HG03135 (cell line): ENCODE data around the gene KCNAB1.
"Not testable (repeated sequence)": the region's sequence is repeated elsewhere in the genome, so short reads cannot be mapped to it uniquely, and the experiment has no call there.

Experiments
- ATAC-seq: cut with Tn5 transposase; IDR thresholded peaks from one replicate; pipeline ENCODE4 v1.9.1; 2021; ENCODE audit warnings: mild to moderate bottlenecking, moderate library complexity; ENCODE audit not compliant: unreplicated experiment

Gene KCNAB1

DNA sequence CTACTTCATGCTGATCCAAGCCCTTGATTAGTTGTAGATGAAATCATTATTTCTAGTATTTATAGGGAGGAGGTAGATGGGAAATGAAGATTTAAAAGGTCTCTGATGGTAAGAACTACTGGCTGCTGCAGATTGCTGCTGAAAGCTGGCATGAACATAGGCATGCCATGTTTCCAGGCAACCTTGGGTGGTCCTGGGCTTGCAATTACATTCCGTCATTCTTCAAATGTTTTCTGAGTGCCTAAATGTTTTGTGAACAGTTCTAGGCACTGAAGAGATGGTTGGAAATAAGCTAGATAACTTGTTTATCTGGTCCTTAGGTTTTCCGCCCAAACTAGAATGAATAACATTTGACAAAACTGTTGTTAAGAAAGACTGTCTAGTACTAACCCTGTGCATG, 95.8 kb downstream of the KCNAB1 start:
- ATAC-seq: no peak

DNA sequence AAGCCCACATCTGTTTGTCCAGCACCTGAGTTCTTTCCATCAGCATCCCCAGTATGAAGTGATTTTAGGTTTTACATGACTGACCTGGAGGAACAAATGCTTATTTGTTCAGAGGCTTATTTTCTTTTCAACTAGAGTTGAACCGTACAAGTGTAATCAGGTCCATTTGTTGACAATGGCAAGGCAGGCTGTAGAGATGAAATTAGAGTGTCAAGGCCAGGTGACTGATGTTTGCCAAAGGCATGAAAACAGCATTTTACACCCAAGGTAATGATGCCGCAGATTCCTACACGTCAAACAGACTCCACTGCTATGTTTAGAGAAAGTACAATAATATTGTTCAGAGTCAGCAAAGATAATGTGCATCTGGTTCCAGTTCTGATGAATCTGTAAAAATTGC, 96.5 kb downstream of the KCNAB1 start:
- no peak for ATAC-seq

- ATAC-seq: no peak
These were observed 97.4 kb downstream of the KCNAB1 start for GRCh38 chr3:156217674-156218352.

DNA sequence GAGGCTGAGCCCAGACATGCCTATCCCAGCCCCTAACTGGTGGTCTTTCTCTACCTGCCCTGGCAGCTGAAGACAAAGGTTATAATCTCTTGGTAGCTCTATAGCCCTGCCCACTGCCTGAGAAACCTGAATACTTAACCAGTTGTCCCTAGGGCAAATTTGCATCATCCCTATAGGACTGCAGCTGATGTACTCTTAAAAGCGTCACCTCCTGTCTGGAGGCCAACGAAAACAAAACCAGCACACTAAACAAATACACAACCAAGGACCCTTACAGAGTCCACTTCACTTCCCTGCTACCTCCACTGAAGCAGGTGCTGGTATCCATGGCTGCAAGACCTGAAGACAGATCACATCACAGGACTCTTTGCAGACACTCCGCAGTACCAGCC, 98.0 kb downstream of the KCNAB1 start:
- no peak for ATAC-seq

GRCh38 chr3:156222381-156222780, 102.0 kb downstream of the KCNAB1 start:
- not testable (repeated sequence) for ATAC-seq

GRCh38 chr3:156224046-156224445, 103.7 kb downstream of the KCNAB1 start:
- ATAC-seq: not testable (repeated sequence)

GRCh38 chr3:156226676-156227420, 106.5 kb downstream of the KCNAB1 start:
- no peak for ATAC-seq

DNA sequence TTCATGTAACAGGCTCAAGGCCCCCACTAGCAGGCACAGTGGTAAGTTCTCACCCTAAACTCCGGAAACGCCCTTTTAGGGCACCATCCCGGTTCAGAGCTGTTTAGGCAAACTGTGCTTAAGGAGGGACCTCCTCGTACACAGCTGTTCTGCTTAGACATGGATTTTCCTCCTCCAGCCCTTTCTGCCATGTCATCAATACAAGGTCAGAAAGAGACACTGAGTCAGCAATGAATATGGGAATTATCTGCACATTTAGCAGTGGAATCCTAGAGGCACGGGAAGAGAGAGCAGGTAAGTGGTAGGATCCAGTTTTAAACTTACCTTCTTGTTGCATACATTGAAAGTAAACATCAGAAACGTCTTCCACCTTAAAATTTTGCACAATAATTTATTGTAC, 107.3 kb downstream of the KCNAB1 start:
- ATAC-seq: no peak

DNA sequence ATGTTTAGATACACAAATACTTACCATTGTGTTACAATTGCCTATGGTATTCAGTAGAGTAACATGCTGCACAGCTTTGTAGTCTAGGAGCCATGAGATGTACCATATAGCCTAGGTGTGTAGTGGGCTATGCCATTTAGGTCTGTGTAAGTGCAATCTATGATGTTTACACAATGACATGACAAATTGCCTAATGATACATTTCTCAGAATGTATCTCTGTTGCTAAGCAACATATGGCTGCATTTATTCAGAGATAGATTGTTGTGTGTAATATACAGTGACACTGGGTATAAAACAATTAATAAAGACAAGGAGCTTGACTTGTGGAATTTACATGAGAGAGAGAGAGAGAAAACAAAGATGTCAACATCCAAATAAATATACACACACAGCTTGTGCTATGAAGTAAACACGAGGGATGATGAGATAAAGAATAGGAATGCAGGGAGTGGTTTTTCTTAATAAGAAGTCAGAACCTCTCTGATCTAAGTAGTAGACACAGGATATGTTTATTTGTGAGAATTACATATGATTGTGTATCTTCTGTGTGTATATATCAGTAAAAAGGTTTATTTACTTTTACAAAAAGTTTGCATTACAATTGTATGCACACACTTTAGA, 110.0 kb downstream of the KCNAB1 start:
- no peak for ATAC-seq

- ATAC-seq: not testable (repeated sequence)
These were observed 110.8 kb downstream of the KCNAB1 start for GRCh38 chr3:156231221-156231620.

GRCh38 chr3:156233876-156234275, 113.5 kb downstream of the KCNAB1 start:
- no peak for ATAC-seq

GRCh38 chr3:156236556-156237260, 116.3 kb downstream of the KCNAB1 start:
- ATAC-seq: no peak

DNA sequence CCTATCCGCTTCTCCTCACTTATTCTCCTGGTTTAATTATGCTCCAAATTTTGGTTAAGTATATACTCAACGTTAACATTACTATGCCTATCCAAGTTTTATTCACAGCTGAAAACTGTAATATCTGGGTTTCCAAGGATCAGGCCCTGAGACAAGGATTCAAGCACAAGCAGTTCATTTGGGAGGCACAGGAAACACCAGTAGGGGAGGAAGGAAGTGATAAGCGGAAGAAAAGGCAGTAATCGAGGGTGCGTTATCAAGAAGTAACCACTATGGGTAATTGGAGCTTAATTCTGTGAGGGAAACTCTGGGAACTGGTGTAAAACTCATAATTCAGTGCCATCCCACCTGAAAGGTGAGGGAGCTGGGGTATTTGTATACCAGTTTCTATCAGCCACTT, 120.3 kb downstream of the KCNAB1 start:
- ATAC-seq: no peak

- no peak for ATAC-seq
These were observed 126.8 kb downstream of the KCNAB1 start for GRCh38 chr3:156246961-156247725.

GRCh38 chr3:156250550-156250949, 130.2 kb downstream of the KCNAB1 start:
- ATAC-seq: no peak

GRCh38 chr3:156251424-156251823, 131.0 kb downstream of the KCNAB1 start:
- ATAC-seq: no peak

- ATAC-seq: no peak
These were observed 132.3 kb downstream of the KCNAB1 start for GRCh38 chr3:156252656-156253055.

DNA sequence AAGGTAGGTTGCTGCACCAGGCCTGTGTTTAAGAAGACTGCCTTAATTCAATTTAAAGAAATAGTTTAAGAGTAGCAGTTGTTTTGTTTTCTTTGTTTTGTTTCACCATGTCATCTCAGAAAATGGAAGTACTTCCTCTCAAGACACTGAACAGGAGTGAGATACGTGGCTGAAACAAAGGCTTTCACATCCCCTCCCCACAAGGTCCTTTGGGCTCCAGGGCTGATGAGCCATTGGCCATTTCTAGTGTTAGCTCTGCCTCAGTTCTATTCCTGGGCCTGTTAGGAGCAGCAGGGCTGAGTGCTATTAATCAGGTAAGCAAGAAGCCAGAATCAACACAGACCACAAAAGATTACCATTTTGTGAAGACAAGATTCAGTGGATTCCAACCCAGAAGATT, 132.8 kb downstream of the KCNAB1 start:
- peak; percentile 65 for ATAC-seq

GRCh38 chr3:156256256-156256655, 135.9 kb downstream of the KCNAB1 start:
- no peak for ATAC-seq

GRCh38 chr3:156256945-156257344, 136.6 kb downstream of the KCNAB1 start:
- ATAC-seq: no peak

DNA sequence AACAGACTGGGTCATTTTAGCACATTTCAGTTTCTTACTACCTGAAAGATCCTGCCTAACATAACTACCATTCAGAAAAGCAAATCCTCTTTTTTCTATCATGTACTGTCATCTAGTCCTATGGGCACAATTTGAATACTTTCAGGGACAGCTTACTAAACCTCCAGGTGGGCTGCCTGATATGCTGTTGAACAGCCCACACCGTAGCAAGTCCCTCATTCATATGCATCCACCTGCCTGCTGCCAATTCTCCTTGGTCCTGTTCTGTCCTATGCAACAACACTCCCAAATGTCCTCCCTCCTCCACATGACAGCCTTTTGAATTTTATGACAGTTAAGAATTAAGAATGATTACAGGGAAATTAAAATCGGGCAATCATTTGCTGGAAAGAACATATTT, 137.9 kb downstream of the KCNAB1 start:
- ATAC-seq: no peak
